Measurements from ENCODE around the gene GPR108. TPM values are rescaled to one million over a fixed set of nuclear protein-coding genes. Genes with fewer than 3 reads are reported as not detected.
"Not testable (repeated sequence)": the region's sequence is repeated elsewhere in the genome, so short reads cannot be mapped to it uniquely, and the experiment has no call there.

GPR108 gene
- total RNA-seq, 1 experiment from 2014 or later, result 60.0 TPM

DNA sequence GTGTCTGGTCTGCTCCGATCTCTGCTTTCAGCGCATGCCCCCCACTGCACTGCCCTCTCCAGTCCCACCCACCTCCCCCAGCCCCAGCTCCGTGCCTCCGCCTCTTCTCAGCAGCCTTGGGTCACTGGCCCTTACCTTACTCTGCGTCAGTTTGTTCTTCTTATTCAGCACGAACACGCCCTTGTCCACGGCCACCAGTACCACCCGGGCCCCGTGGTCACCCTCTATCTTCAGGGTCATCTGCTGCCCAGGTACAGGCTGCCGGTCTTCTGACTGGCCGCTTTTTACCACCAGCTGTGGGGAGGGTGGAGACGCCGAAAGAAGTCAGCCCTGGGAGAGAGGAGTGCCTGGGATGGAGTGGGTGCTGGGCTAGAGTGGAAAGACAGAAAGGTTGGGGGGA lies 27.8 kb downstream of the GPR108 start:
- DNase-seq (ENCODE audit: extremely low read depth, low read depth), result no peak

DNA sequence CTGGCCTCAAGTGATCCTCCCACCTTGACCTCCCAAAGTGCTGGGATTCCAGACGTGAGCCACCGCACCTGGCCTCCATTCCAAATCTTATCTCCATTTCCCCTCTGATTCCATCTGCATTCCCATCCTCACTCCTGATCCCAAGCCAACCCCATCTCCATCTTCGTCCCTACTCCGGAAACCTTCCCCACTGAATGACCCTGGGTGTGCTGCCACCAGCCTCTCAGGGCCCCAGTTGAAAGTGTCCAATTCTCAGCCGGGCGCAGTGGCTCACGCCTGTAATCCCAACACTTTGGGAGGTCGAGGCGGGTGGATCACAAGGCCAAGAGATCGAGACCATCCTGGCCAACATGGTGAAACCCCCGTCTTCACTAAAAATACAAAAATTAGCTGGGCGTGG lies 28.5 kb downstream of the GPR108 start:
- not testable (repeated sequence) for DNase-seq (ENCODE audit: extremely low read depth, low read depth)

DNA sequence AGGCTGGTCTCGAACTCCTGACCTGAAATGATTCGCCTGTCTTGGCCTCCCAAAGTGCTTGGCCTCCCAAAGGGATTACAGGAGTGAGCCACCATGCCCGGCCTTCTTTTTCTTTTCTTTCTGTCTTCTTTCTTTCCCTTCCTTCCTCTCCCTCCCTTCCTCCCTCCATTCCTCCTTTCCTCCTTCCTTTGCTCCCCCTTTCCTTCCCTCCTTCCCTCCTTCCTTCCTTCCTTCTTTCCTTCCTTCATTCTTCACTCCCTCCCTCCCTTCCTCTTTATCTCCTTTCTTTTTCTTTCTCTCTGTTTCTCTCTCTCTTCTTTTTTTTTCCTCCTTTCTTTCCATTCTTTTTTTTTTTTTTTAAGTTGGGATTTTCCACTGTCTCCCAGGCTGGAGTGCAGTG lies 29.0 kb downstream of the GPR108 start:
- no peak for DNase-seq (ENCODE audit: extremely low read depth, low read depth)

- DNase-seq (ENCODE audit: extremely low read depth, low read depth), result no peak
Observed at GRCh38 chr19:6707658-6708018, 29.7 kb downstream of the GPR108 start.

GRCh38 chr19:6707011-6707657 lies 30.2 kb downstream of the GPR108 start:
- DNase-seq (ENCODE audit: extremely low read depth, low read depth), result no peak

DNA sequence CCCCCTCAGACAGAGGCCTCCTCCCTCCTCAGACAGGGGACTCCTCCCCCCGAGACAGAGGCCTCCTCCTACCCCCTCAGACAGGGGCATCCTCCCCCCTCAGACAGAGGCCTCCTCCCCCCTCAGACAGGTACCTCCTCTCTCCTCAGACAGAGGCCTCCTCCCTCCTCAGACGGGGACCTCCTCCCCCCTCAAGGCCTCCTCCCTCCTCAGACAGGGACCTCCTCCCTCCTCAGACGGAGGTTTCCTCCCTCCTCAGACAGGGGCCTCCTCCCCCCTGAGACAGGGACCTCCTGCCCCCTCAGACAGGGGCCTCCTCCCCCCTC lies 30.8 kb downstream of the GPR108 start:
- no peak for DNase-seq (ENCODE audit: extremely low read depth, low read depth)

DNA sequence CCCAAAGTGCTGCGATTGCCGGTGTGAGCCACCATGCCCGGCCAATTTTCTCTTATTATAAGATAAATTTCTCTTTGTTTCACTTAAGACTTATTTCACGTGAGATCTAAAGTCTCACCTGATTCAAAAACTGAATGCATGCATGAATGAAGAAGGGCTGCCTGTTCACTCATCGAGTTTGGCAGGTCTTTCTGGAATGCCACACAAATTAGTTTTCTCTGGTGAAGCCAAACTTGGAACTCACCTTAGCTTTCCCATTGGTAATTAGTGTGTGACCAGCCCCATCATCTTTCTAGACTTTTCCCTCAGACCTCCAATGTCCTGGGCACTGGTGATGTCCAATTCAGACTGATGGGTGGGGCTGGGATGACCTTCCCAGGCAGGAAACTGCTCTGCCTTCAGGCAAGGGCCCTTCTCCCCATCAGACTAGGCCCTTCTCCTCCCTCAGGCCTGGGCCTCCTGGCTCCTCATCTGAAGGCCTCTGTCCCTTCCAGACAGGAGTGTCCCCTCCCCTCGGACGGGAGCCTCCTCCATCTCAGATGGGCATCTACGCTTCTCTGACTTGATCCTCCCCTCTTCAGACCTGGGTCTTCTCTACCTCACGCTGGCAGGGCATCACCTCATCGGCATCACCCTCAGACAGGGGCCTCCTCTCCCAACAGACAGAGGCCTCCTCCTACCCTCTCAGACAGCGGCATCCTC lies 31.3 kb downstream of the GPR108 start:
- DNase-seq (ENCODE audit: extremely low read depth, low read depth), result no peak

DNA sequence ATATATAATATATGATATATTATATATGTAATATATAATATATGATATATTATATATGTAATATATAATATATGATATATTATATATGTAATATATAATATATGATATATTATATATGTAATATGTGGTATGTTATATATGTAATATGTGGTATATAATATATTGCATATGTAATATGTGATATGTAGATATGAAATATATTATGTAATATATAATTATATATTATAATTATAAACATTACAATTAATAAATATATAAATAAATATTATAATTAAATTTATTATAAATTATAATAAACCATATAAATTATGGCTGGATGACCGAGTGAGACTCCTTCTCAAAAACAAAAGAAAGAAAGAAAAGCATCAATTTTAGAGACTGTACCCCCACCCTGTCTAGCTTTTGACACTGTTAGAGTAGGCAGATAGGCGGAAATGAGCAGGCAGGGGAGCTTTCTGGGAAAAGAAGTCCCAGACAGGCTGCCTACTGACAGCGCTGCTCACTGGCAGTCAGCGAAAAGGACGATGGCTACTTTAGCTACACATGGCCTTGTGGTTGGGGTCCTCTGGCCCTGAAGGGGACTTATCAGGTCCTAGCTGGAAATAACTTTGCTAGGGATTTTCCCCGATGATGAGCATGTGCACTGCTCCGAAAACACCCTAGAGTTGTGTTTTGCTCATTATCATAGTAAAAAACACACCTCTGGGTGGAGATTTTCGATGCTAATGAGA lies 36.6 kb downstream of the GPR108 start:
- DNase-seq (ENCODE audit: extremely low read depth, low read depth), result no peak

DNA sequence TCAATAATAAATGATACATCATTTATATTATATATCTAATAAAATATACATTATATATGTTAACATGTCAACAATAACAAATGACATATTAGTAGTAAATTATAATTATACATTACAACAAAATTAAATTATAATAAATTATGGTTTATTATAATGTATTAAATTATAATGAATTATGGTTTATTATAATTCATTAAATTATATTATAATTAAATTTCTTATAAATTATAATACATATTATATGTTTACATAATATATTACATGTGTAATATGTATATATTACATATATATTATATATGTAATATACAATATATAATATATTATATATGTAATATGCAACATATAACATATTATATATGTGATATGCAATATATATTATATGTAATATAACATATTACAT lies 37.4 kb downstream of the GPR108 start:
- DNase-seq (ENCODE audit: extremely low read depth, low read depth), result no peak

- no peak for DNase-seq (ENCODE audit: extremely low read depth, low read depth)
Observed at GRCh38 chr19:6697291-6697690, 40.1 kb downstream of the GPR108 start.

- DNase-seq (ENCODE audit: extremely low read depth, low read depth), result no peak
Observed at GRCh38 chr19:6696239-6696820, 41.0 kb downstream of the GPR108 start.

- DNase-seq (ENCODE audit: extremely low read depth, low read depth), result no peak
Observed at GRCh38 chr19:6694147-6694815, 43.1 kb downstream of the GPR108 start.

- DNase-seq (ENCODE audit: extremely low read depth, low read depth), result no peak
Observed at GRCh38 chr19:6693681-6694080, 43.7 kb downstream of the GPR108 start.

- DNase-seq (ENCODE audit: extremely low read depth, low read depth), result no peak
Observed at GRCh38 chr19:6693056-6693471, 44.3 kb downstream of the GPR108 start.

DNA sequence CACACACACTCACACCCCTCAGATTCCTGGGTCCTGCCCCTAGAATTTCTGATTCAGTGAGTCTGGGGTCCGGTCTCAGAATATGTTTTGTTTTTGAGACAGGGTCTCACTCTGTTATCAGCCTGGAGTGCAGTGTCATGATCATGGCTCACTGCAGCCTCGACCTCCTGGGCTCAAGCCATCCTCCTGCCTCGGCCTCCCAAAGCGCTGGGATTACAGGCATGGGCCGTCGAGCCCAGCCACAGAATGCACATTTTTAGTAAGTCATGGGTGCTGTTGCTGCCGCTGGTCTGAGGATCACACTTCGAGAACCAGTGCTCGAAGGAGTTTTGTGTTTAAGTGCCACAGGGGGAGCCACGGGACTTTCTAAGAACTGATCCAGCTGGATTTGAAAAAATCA lies 45.4 kb downstream of the GPR108 start:
- no peak for DNase-seq (ENCODE audit: extremely low read depth, low read depth)

GRCh38 chr19:6691342-6691741 lies 46.0 kb downstream of the GPR108 start:
- DNase-seq (ENCODE audit: extremely low read depth, low read depth), result no peak

DNA sequence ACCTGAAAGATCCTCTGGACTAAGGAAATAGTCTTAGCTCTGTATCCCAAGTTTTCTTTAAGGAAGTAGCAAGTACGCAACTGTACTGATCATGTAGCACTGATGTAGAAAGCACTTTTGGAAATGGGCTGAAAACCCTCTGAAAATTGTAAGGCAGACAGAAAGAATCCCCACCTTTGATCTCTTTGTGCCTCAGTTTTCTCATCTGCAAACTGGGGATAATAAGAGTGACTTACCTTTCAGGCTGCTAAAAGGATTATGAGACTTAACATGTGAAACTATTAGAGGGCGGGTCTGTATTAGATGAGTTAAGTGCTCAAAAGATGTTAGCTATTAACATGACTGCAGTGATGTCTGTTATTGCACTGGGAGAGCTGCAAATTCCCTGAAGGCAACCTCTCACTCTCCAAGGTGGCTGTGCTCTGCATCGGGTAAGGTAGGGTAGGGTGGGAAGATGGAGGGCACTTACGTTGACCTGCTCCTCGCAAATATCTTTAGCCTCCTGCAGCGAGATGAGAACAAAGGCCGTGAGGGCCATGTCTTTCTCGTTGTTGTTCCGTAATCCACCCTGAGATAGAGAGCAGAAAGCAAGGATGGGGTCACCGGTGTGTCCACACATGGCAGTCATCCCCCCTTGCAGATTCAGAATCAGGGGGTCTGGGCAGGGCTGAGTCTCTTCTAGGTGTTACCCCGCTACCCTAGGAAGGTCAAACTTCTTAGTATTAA lies 47.1 kb downstream of the GPR108 start:
- DNase-seq (ENCODE audit: extremely low read depth, low read depth), result no peak

GRCh38 chr19:6687114-6687513 lies 50.3 kb downstream of the GPR108 start:
- DNase-seq (ENCODE audit: extremely low read depth, low read depth), result no peak

- DNase-seq (ENCODE audit: extremely low read depth, low read depth), result no peak
Observed at GRCh38 chr19:6686628-6686975, 50.8 kb downstream of the GPR108 start.

DNA sequence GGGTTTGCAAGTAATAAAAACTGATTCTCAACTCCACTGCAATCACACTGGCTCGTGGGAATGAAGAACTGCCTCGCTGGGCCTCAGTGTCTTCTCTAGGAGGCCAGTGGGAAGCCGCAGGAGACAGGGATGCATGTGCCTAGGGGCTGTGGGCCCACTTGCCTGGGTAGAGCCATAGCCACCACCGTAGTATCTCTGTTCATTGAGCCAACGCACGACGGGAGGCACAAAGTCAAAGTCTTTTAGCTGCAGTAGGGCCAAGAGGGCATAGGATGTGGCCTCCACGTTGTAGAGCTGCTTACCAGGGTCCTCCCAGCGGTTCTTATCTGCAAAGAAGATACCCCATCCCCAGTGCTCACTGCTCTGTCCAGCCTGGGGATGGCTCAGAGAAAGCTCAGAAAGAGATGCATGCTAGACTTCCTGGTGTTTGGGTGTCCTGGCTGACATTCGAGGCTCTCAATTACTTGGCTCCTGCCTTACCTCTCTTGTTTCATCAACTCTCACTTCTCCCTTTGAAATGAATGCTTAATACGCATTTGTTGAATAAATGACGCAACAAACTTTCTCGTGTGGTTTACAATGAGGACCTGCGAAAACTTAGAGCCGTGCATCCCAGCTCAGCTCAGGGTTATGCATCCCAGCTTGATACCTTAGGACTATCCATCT lies 51.3 kb downstream of the GPR108 start:
- no peak for DNase-seq (ENCODE audit: extremely low read depth, low read depth)
